ENCODE measurements around the gene OBSL1.

DNA sequence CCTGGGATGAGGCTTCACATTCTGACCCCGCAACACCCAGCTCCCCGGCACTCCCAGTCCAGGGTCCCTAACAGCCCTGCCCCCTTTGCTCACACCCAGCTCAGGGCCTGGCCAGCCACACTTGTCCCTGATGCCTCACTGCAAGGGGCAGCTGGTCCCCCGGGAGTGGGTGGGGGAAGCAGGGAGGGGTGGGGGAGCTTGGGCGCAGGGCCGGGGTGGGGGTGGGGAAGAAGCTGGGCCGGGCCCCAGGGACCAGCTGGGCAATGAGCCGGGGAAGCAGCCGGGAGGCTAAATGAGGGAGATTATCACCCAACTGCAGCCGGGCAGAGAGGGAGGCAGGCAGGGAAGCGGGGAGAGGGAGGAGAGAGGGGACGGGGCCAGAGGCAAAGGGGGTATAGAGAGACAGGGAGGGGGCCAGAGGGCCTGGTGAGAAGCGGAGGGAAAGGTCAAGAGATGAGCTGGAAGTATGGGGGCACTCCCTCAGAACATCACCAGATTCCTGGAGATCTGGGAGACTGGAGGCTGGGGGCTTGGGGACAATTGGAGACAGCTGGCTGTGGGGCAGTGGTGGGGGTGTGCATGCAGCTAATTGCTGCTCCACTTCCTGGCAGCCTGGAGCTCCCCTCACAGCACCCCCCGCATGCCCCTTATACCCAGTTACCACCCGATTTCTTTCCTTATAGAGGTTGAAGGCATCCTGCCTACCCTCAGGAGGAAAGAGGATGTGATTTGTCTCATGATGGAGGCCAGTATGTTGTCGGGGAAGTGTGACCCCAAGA lies 59.6 kb downstream of the OBSL1 start:
- no peak for TF ChIP-seq POLR2A (IDR thresholded peaks at IDR 0.05)
- TF ChIP-seq, protein P1, sequence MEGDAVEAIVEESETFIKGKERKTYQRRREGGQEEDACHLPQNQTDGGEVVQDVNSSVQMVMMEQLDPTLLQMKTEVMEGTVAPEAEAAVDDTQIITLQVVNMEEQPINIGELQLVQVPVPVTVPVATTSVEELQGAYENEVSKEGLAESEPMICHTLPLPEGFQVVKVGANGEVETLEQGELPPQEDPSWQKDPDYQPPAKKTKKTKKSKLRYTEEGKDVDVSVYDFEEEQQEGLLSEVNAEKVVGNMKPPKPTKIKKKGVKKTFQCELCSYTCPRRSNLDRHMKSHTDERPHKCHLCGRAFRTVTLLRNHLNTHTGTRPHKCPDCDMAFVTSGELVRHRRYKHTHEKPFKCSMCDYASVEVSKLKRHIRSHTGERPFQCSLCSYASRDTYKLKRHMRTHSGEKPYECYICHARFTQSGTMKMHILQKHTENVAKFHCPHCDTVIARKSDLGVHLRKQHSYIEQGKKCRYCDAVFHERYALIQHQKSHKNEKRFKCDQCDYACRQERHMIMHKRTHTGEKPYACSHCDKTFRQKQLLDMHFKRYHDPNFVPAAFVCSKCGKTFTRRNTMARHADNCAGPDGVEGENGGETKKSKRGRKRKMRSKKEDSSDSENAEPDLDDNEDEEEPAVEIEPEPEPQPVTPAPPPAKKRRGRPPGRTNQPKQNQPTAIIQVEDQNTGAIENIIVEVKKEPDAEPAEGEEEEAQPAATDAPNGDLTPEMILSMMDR (IDR thresholded peaks at IDR 0.05 in 4 of 5, conservative IDR thresholded peaks at IDR 0.05 in 1 of 5): no peak

Data from gastrocnemius medialis (tissue), 4 donors.